HCT116 (cell line): Measurements from ENCODE around the gene GNAO1. TPM values are rescaled to one million over a fixed set of nuclear protein-coding genes. Genes with fewer than 3 reads are reported as not detected.

Source experiments
- ATAC-seq: fragments of 200-7000 bp; cut with Tn5 transposase; 2 replicates; pipeline ENCODE4 v1.9.1; 2020; ENCODE audit warnings: mild to moderate bottlenecking, moderate library complexity
- BruUV-seq: library from RNA; stranded (reverse); fragments of 400-500 nt; replicated peaks from 2 replicates; lab custom pipeline; 2021; lab: Mats Ljungman, UMichigan
- CTCF ChIA-PET: fragments of 300-600 bp; sonication (Branson Sonifier 250); formaldehyde crosslinking; loops from one replicate; lab custom pipeline; 2021; ENCODE audit warnings: antibody characterized with exemption; lab: Charles Lee
- POLR2A ChIA-PET: fragments of 300-600, 350-600 bp; sonication (Branson Sonifier 250); formaldehyde crosslinking; loops from one replicate; lab custom pipeline; 2021; ENCODE audit warnings: antibody characterized with exemption; lab: Charles Lee
- RAD21 ChIA-PET, 2 experiments: fragments of 300-600 bp; sonication (Branson Sonifier 250); formaldehyde crosslinking; loops; one replicate each; lab custom pipeline; 2023; ENCODE audit warnings: low total read pairs in 2 of 2; ENCODE audit not compliant: uncharacterized antibody in 2 of 2, unreplicated experiment in 2 of 2, low non-redundant PET in 1 of 2; lab: Charles Lee
- DNase-seq: peaks from one replicate; pipeline ENCODE4 v3.0.0-alpha.2; 2010; ENCODE audit warnings: low read depth, low spot score
- H2AFZ ChIP-seq: fragments of 200-600 bp; shearing (Covaris generic), sonication (generic); 2 replicates; pipeline ENCODE4 v1.6.1; 2017; ENCODE audit warnings: low read depth, mixed run types, mixed read lengths, antibody characterized with exemption, low read length; ENCODE audit not compliant: poor library complexity, severe bottlenecking
- H3K27ac ChIP-seq: 2 replicates; pipeline ENCODE4 v1.5.1; 2012; ENCODE audit warnings: low read depth, low read length
- H3K27me3 ChIP-seq: fragments of 200-600 bp; sonication (generic); 2 replicates; pipeline ENCODE4 v1.6.1; 2016; ENCODE audit warnings: mixed run types, low read length, mixed read lengths; ENCODE audit not compliant: insufficient read depth
- H3K36me3 ChIP-seq, 2 experiments: fragments of 200-500 bp in 1 of 2; fragments of 200-600 bp in 1 of 2; sonication (Bioruptor generic) in 1 of 2; sonication (generic) in 1 of 2; 2 replicates each; pipeline versions ENCODE4 v1.5.1 to v1.6.1; 2014 to 2016; ENCODE audit warnings: low read length in 2 of 2, inconsistent platforms in 1 of 2, mixed read lengths in 1 of 2, mixed run types in 1 of 2; ENCODE audit not compliant: insufficient read depth in 2 of 2, control insufficient read depth in 1 of 2
- H3K4me1 ChIP-seq, 2 experiments: fragments of 200-600 bp in 1 of 2; sonication (generic) in 1 of 2; 2 replicates each; pipeline versions ENCODE4 v1.5.1 to v1.6.1; 2012 to 2017; ENCODE audit warnings: low read length in 2 of 2, inconsistent platforms in 1 of 2, mild to moderate bottlenecking in 1 of 2, mixed read lengths in 1 of 2, mixed run types in 1 of 2, moderate library complexity in 1 of 2; ENCODE audit not compliant: insufficient read depth in 2 of 2, control insufficient read depth in 1 of 2
- H3K4me2 ChIP-seq: fragments of 200-600 bp; sonication (generic); 2 replicates; pipeline ENCODE4 v1.6.1; 2017; ENCODE audit warnings: mixed run types, low read length, mixed read lengths
- H3K4me3 ChIP-seq, 2 experiments: fragments of 200-600 bp in 1 of 2; sonication (generic) in 1 of 2; replicated peaks in 1 of 2; 2 replicates each; pipeline ENCODE4 v1.5.1; 2011 to 2016; ENCODE audit warnings: low read length in 2 of 2, control low read depth in 1 of 2, low read depth in 1 of 2, mild to moderate bottlenecking in 1 of 2, mixed read lengths in 1 of 2, mixed run types in 1 of 2
- H3K79me2 ChIP-seq: fragments of 200-600 bp; sonication (generic); 2 replicates; pipeline ENCODE4 v1.6.1; 2017; ENCODE audit warnings: mild to moderate bottlenecking, mixed run types, low read length, moderate library complexity, mixed read lengths; ENCODE audit not compliant: insufficient read depth
- H3K9ac ChIP-seq: fragments of 200-600 bp; sonication (generic); 2 replicates; pipeline ENCODE4 v1.6.1; 2016; ENCODE audit warnings: low read length, mixed read lengths
- H3K9me2 ChIP-seq: fragments of 200-600 bp; sonication (generic), shearing (Covaris generic); 2 replicates; pipeline ENCODE4 v1.6.1; 2017; ENCODE audit warnings: mixed run types, mild to moderate bottlenecking, moderate library complexity; ENCODE audit not compliant: insufficient read depth
- H3K9me3 ChIP-seq, 2 experiments: fragments of 200-500 bp in 1 of 2; fragments of 200-600 bp in 1 of 2; sonication (Bioruptor generic) in 1 of 2; sonication (generic) in 1 of 2; 2 replicates each; pipeline ENCODE4 v1.6.1; 2014 to 2017; ENCODE audit warnings: low read length in 2 of 2, mixed read lengths in 2 of 2, inconsistent platforms in 1 of 2, low read depth in 1 of 2, mild to moderate bottlenecking in 1 of 2, mixed run types in 1 of 2, moderate library complexity in 1 of 2; ENCODE audit not compliant: control insufficient read depth in 1 of 2, insufficient read depth in 1 of 2
- H4K20me1 ChIP-seq: fragments of 200-600 bp; sonication (generic), shearing (Covaris generic); 2 replicates; pipeline ENCODE4 v1.6.1; 2017; ENCODE audit warnings: mixed run types, mild to moderate bottlenecking, moderate library complexity; ENCODE audit not compliant: insufficient read depth
- ATF3 ChIP-seq: IDR thresholded peaks from 2 replicates; pipeline ENCODE4 v1.6.1; 2012
- CBX3 ChIP-seq: IDR thresholded peaks from 2 replicates; pipeline ENCODE4 v1.6.1; 2012; ENCODE audit warnings: low read depth
- POLR2AphosphoS5 ChIP-seq: IDR thresholded peaks from 2 replicates; pipeline ENCODE4 v1.6.1; 2011; ENCODE audit warnings: mild to moderate bottlenecking, low read depth, low read length, moderate library complexity
- SRF ChIP-seq: IDR thresholded peaks from 2 replicates; pipeline ENCODE4 v1.6.1; 2012; ENCODE audit warnings: low read depth
- YY1 ChIP-seq: IDR thresholded peaks from 2 replicates; pipeline ENCODE4 v1.6.1; 2011; ENCODE audit warnings: low read length, low read depth, moderate library complexity, mild to moderate bottlenecking; ENCODE audit not compliant: insufficient replicate concordance; ENCODE audit errors: extremely low read depth
- ZFX ChIP-seq: fragments of 450-650 bp; IDR thresholded peaks from 2 replicates; pipeline ENCODE4 v1.6.1; 2017
- ZNF274 ChIP-seq: fragments of 200-500 bp; sonication (Bioruptor generic); IDR thresholded peaks from 2 replicates; pipeline ENCODE4 v1.6.1; 2014; ENCODE audit warnings: mild to moderate bottlenecking, low read depth, low read length, inconsistent platforms
- intact Hi-C: fragments of 100-400 bp; cut with micrococcal nuclease; formaldehyde crosslinking; loops from 2 replicates; pipeline ENCODE4 v1.10.0; 2022
- total RNA-seq: library from RNA; stranded (reverse); gene quantifications from one replicate; pipeline ENCODE4 v1.2.1, GENCODE V29; 2021; ENCODE audit not compliant: unreplicated experiment
- TF ChIP-seq, protein P1 (sequence below): IDR thresholded peaks from 2 replicates; pipeline ENCODE4 v1.6.1; 2012

The GNAO1 gene
- total RNA-seq, 1 experiment from 2014 or later = 0.12 TPM

DNA sequence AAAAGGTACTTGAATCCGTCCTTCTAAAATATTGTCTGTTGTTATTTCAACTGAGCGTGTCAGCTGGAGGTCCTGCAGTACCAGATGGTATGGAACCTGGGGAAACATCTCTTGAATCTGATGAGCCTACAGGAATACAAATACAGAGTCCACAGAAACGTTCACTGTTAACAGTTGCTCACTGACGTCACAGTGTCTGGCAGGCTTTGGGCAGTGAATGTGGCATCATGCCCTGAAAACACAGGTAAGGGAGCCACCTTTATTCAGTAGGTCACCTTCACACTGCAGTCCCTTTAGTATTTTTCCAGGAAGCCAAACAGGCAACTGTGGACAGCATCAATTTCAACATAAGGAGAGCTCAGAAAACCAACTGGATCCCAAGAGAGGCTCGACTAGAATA, 177.9 kb downstream of the GNAO1 start:
- CTCF ChIA-PET = no interaction called here
- RAD21 ChIA-PET = no interaction called here
- intact Hi-C loops = no loop called here
- 0 out of 2 replicates have a peak, but pooled peaks cover 7% of the 10 kb centered on the region for H3K79me2 ChIP-seq
- no peak overlapping the region for H3K4me2 ChIP-seq
- no peaks in the 10 kb centered on the region for H4K20me1 ChIP-seq
- no peak overlapping the region for H2AFZ ChIP-seq
- no peaks in the 10 kb centered on the region for H3K9me2 ChIP-seq
- no peak overlapping the region for H3K9ac ChIP-seq
- H3K27me3 ChIP-seq = no peaks in the 10 kb centered on the region
- no peak overlapping the region for H3K27ac ChIP-seq
- H3K4me3 ChIP-seq = no peak overlapping the region
- no peaks in the 10 kb centered on the region for H3K9me3 ChIP-seq
- no TSS peak for BruUV-seq
- DNase-seq (no peak), ATAC-seq (no peak)
- peaks cover 6 to 9% of the 10 kb centered on the region in 2 experiments; a peak in 3 of 4 replicates for H3K36me3 ChIP-seq
- POLR2A ChIA-PET = no interaction called here
- peaks cover 0 to 14% of the 10 kb centered on the region in 2 experiments; a peak in 1 of 4 replicates for H3K4me1 ChIP-seq
- TF ChIP-seq ATF3 (no peak), YY1 (no peak), POLR2AphosphoS5 (no peak)
- TF ChIP-seq, protein P1, sequence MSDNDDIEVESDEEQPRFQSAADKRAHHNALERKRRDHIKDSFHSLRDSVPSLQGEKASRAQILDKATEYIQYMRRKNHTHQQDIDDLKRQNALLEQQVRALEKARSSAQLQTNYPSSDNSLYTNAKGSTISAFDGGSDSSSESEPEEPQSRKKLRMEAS = no peak

- Histone ChIP-seq H3K9me3 (no peaks in the 10 kb centered on the region), H4K20me1 (no peaks in the 10 kb centered on the region), H3K4me1 (peaks cover 0 to 14% of the 10 kb centered on the region in 2 experiments; a peak in 1 of 4 replicates), H3K4me2 (no peak overlapping the region), H2AFZ (no peak overlapping the region), H3K79me2 (0 out of 2 replicates have a peak, but pooled peaks cover 7% of the 10 kb centered on the region), H3K36me3 (peaks cover 6 to 9% of the 10 kb centered on the region in 2 experiments; a peak in 3 of 4 replicates), H3K9me2 (no peaks in the 10 kb centered on the region), H3K9ac (no peak overlapping the region), H3K27ac (no peak overlapping the region), H3K4me3 (no peak overlapping the region), H3K27me3 (no peaks in the 10 kb centered on the region)
- intact Hi-C loops = no loop called here
- BruUV-seq = no TSS peak
- CTCF ChIA-PET = interaction anchor here (2.4 kb wide), 1 partner anchor 14 kb away, joined by 12 read pairs; no protein-coding TSS in a partner anchor
- DNase-seq (no peak), ATAC-seq (no peak)
- POLR2A ChIA-PET = no interaction called here
- RAD21 ChIA-PET = no interaction called here
- no peak for TF ChIP-seq ZNF274
- TF ChIP-seq YY1 = no peak
- TF ChIP-seq CBX3 = no peak
- TF ChIP-seq ZFX = no peak
- no peak for TF ChIP-seq SRF
- TF ChIP-seq, all 23 proteins: peak for 0
These were observed 179.0 kb downstream of the GNAO1 start for GRCh38 chr16:56370185-56370874.
